PC-3 (cell line): Measurements from ENCODE around the gene TJAP1.

Experiments
- EZH2 ChIP-seq: fragments of 300-600 bp; sonication (generic); IDR thresholded peaks from one replicate; pipeline ENCODE4 v1.6.1; 2017; ENCODE audit warnings: antibody characterized with exemption, mild to moderate bottlenecking, low read length; ENCODE audit not compliant: unreplicated experiment
- EZH2phosphoT487 ChIP-seq: fragments of 300-600 bp; sonication (generic); IDR thresholded peaks from 2 replicates; pipeline ENCODE4 v1.6.1; 2018; ENCODE audit warnings: mild to moderate bottlenecking, antibody characterized with exemption, low read length, borderline replicate concordance
- TF ChIP-seq, protein P1 (sequence below): fragments of 300-600 bp; sonication (generic); conservative IDR thresholded peaks from 2 replicates; pipeline ENCODE4 v1.5.1; 2017; ENCODE audit warnings: antibody characterized with exemption, low read depth, mild to moderate bottlenecking, low read length

DNA sequence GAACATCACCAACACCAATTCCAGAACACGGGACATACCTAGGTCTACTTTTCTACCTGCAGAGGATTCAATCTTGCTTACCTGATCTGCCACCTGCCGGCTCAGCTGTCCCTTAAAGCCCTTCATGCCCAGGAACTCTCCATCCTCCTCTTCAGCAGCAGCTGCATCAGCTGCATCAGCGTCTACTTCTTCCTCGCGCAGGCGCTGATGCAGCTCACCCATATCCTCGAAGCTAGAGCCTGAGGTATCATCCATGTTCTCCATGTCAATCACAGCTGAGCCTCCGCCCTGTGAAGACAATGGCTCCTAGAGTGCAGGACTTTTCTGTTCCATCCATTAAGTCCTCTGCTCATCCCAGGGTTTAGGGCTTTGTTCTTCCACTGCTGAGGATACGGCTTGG lies 38.4 kb downstream of the TJAP1 start:
- TF ChIP-seq, protein P1, sequence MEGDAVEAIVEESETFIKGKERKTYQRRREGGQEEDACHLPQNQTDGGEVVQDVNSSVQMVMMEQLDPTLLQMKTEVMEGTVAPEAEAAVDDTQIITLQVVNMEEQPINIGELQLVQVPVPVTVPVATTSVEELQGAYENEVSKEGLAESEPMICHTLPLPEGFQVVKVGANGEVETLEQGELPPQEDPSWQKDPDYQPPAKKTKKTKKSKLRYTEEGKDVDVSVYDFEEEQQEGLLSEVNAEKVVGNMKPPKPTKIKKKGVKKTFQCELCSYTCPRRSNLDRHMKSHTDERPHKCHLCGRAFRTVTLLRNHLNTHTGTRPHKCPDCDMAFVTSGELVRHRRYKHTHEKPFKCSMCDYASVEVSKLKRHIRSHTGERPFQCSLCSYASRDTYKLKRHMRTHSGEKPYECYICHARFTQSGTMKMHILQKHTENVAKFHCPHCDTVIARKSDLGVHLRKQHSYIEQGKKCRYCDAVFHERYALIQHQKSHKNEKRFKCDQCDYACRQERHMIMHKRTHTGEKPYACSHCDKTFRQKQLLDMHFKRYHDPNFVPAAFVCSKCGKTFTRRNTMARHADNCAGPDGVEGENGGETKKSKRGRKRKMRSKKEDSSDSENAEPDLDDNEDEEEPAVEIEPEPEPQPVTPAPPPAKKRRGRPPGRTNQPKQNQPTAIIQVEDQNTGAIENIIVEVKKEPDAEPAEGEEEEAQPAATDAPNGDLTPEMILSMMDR, result no peak
- TF ChIP-seq EZH2phosphoT487 (no peak), EZH2 (no peak)
